Cortex of kidney (tissue), 1 donor: ENCODE data around the gene TMEM258.

Source experiments
- DNase-seq: peaks from one replicate; lab custom pipeline; 2025; lab: John Stamatoyannopoulos, UW

The TMEM258 gene

DNA sequence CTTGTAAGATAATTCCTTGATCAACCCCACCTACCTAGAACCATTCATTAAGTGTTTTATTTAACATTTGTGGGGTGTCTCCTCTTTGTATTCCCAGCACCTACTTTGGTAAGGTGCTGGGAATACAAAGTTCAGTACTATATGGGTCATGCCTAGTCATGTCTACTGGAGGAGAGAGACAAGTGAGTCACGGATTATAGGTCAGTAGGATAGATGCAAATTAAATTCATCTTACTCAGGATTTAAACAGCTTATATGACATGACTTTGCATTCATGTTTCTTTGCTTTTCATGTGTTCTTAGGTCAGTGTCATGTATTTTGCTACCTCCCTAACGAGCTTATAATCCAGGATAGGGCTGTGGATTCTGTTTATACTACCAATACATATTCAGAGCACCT, 27.8 kb upstream of the TMEM258 start:
- no peak for DNase-seq

DNA sequence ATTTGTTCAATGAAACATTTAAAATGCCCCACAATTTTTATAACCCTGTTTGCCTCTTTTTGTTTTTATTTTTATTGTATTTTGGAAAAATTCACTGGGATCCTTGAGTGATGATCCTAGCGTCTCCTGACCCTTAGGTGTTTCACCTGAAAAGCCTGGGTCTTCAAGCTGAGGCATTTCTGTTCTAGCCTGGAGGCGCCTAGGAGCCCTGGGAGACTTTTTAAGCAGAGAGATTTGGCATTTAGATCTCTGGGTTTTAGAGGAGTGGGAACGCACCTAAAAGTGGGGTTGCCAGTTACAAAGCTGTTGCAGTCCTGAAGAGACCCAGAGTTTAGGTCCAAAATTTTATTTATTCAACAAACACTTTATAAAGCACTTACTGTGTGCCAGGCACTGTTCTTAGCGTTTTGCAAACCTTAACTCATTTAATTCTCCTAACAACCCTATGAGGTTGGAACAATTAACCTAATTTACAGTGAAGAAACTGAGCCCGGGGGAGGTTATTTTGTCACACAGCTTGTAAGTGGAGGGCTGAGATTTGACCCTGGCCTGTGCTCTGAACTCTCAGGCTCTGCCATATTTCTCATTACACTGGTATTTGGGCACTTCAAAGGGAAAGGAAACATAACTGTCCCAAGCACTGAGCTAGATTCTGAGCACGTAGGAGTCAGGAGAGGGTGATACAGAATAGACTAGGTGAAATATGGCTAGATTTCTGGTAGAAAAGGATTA, 25.2 kb upstream of the TMEM258 start:
- DNase-seq: no peak

DNA sequence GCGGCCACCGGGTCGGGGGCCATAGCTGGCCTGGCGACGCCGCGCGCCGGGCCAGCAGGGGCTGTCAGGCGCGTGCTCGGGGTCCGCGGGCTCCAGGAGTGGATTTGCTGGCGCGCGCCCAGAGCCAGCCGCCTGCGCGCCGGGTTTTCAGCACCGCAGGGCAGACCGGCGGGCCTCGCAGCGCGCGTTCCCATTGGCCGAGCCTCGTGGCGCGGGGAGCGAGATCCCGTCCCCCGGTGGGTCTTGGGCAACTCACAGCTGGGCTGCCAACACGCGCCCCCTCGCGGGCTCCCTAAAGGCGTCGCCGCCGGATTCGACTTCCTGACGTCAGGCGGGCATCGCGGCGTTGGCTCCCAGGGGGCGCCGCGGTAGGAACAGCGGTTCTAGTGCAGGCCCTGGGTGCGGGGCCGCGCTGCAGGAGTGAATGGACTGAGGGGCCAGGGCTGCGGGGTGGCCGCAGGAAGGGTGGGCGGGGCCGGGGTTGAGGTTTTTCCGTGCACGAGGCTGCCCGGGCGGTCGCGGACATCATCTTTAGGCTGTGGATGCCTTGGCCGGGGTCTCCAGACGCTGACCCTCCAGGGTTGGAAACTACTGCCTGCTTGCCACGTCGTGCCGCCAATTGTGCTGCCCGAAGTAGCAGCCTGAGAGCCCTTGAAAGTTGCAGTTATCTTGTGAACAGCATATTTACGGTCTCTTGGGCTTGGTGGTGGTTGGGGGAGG, 24.5 kb upstream of the TMEM258 start, which contains the start of gene FADS1:
Gene FADS1, minus strand, starts transcription at position 268 of the 720 bp plus-strand sequence. Its CDS starts 74 bp downstream, at position 194.
- DNase-seq: no peak

DNA sequence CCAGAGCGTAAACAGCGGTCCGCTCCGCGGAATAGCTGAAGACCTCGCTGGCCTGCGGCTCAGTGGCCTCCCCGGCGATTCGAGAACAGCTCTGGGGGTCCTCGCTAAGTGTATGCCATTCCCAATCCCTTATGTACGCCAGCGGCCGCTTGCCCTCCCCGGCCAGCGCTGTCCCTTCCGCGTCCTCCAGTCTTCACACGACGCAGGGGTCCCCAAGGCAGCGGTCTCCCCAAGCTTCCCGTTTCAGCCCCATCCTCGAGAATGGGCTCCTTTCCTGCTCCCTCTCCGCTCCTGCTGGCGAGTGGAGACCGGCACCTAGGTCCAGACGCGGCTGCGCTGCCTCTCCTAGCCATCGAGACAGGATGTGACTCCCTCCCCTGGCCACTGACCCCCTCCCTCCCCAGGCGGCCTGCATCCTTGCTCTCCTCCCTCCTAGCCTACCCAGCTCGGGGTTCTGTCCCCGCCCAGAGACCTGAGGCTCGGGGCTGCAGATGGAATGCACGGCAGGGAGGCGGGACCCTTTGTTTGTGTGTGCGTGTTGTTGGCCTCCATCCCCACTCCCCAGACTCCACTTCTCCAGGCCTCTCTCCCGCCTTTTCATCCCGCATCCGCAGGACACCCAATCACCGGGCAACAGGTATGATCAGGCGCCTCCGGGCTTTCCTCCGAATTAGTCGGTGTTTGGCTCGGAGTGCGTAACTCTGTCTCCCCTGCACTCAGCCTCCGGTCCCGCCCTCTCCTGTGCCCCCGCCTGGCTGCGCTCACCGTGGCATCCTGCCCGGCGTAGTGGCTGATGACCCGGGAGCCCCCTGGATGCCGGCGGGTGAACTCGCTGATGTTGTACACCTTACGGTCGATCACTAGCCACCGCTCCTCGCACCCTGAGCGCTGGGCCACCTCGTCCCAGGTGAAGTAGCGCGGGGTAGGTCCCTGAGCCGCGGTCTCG, 23.7 kb upstream of the TMEM258 start:
- no peak for DNase-seq

DNA sequence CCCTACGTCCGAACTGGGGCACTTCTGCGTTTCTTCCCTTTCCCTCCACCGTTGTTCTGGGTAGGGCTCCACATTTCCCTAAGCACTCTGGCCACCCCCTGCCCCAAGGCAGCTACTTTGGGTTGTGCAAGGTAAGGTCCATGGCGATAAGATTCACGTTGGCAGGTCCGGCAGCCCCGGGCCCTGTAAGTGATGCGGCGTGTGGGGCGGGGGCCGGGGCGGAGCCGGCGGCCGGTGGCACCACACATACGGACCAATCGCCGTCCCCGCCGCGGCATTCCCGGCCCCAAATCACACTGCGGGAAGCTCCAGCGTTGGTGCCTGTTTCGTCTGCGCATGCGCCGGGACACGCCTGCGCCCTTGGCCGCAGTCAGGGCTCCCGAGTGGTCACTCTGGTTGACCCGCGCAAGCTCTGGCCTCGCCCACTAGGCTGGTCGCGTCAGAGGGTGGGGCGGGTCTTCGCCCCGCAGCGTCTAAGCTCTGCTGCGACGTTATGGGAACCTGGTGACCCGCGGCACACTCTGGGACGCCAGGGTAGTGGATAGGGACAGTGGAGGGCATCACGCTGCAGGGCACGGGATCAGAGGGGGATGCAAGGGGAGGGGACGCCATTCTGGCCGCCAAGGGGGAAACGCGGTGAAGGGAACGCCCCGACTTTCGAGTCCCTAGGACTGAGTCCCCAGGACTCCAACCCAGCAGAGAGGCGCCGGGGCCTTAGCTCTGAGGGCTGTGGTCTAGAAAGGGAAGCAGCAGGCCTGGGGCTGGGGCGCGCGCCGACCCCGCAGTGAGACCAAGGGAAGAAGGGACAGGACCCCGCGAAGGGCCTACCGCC, 22.8 kb upstream of the TMEM258 start:
- DNase-seq: peak; percentile 75

DNA sequence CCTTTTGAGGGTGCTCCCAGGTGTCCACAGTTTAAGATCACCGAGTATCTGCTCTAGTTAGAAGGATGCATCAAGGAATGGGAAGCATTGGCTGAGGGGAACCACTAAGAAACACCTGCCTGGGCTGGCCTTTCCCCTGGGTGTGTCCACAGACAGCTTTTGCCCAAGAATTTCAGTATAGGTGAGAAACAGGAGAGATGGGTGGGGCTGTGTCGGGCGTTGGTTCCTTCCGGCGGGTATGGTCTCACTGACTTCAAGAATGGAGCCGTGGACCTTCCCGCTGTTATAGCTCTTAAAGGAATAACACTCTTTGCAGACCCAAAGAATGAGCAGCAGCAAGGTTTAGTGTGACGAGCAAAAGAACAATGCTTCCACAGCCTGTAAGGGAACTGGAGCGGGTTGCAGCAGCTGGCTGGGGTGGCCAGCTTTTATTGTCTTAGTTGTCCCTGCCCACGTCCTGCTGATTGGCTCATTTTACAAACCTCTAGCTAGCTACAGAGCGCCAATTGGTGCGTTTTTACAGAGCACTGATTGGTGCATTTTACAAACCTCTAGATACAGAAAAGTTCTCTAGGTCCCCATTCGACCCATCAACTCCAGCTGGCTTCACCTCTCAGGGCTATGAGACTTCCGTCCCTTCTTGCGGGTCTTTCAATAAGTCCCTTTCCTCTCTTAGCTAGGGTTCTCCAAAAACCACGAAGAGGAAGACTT, 22.0 kb upstream of the TMEM258 start:
- DNase-seq: no peak

DNA sequence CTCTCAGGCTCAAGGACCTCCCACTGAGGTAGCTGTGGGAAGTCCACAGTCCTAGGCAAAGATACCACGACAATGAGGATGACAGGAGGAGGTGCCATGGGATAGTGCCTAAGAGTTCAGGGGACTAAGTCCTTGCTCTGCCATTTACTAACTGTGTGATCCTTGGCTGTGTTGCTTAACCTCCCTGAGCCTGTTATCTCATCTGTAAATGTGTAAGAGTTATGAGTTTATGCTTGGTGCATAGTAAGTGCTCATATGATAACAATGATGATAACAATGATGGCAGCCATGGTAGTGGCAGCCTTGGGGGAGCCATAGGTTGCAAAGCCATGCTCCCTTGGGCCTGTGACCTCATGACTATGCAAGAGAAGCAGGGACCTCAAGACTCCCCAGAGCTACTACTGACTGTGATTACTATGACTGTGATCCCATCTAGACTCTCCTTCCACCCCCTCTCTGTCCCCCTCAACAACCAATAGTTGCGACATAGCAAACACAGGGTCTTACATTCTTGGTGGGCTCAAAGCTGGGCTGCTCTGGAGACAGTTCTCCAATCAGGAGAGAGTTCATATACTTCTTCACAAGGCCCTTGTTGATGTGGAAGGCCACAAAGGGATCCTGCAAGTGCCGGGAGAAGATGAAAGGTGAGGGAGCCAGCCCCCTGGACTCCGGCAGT, 20.5 kb upstream of the TMEM258 start:
- DNase-seq: no peak

DNA sequence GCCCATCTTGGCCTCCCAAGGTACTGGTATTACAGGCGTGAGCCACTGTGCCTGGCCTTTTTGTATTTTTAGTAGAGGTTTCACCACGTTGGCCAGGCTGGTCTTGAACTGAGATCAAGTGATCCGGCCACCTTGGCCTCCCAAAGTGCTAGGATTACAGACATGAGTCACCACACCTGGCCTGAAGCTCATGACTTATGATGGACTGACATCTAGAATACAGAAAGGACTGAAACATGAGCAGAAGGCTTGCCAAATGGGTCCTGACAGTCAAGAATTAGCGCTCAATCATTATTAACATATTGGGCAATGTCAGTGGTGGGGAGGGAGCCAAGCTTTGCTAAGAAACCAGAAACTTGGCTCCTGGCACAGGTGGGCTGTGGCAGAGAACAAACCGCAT, 19.4 kb upstream of the TMEM258 start:
- no peak for DNase-seq

DNA sequence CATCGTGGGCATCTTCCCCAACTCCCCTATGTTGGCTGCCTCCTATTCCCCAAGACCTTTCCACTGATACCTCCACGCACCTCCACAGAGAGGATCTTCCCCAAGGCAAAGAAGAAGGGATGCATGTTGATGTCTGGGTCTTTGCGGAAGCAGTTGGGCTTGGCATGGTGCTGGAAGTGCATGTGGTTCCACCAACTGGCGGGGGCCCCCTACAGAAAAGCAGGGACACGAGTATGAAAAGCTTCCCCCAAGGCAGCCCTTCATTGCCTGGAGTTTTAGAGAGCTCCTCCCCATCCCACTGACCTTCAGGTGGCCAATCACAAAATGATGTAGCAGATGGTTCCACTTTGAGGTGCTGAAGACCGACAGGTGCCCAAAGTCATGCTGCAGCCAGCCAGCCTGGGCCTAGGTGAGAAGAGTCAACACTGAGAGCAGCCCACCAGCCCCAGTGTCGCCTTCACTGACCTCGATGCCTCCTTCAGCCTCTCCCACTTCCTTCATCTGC, 18.3 kb upstream of the TMEM258 start:
- no peak for DNase-seq

DNA sequence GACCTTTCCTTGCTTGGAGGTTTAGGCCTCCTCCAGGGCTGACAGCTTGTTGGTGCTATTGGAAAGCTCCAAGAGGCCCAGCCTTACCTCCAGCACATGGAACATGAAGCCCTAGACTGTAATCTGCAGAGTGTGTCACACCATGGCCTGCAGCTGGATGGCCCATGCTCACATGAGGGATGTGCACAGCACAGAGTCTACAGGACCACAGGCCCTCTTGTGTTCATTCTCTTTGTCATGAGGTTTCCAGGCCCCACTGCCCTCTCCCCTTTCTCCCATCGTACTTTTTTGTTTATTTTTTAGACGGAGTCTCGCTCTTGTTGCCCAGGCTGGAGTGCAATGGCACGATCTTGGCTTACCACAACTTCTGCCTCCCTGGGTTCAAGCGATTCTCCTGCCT, 14.4 kb upstream of the TMEM258 start:
- no peak for DNase-seq

DNA sequence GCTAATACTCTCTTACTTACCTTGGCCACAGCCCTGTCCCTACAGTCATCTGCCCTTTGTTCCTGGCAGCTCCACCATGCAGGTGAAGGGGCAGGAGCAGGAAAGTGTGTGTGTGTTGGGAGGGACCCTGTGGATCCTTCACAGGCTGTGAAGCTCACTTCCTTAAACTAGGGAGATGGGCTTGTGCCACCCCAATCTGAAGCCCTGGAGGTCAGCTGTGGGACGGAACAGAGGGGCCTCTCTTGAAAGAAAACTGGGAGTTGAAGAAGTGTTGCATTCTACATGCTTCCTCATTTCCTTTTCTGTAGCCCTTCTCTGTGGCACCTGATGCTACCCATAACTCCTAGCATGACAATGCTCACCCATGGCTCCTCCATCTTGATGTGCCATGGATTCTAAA, 12.7 kb upstream of the TMEM258 start:
- no peak for DNase-seq

DNA sequence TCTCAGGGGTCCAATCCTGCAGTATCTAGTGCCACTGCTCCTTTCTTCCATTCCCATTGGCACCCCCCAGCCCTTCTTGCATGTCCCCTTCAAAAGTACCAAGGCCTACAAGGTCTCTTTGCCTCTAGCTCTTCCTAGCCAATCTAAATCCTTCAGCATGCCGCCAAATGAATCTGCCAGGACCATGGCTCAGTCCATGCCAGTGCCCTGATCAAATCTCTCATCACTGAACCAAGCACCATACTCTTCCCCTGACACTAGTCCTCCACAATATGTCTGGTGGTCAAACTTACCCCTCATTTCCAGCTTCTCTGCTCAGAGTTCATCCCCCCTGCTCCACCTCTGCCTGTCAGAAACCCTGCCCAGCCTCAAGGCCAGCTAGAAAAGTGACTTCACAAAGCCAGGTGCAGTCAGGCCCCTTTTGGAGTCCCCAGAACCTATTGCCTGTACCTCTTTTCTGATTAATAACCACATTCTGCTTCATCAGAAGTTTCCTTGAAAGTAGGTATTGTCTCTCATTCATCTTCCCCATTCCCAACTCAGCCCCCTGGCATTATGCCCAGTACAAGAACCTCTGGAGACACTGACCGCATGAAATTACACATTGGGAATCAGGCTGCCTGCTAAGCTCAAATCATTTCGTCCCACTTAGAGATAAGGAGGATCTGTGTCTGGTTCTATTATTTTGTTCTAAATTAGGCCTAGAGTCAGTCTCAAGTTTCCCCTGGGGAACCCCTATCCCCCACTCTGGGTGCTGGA, 11.7 kb upstream of the TMEM258 start:
- DNase-seq: no peak

DNA sequence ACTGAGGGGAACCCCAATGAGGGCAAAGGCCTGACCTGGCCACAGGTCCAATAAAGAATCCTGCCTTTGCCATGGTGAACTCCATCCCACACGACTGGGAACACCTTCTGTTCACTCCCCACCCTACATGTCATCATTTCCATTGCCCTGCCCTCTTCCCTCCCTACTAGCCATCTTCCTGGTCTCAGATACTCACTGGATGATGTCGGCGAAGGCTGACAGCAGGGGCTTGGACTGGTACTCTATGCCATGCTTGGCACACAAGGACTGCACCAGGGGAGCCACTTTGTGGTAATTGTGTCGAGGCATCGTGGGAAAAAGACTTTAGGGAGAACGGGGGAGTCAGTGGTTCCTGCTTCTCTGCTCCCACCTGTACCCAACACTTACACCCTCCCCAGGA, 10.2 kb upstream of the TMEM258 start:
- no peak for DNase-seq

DNA sequence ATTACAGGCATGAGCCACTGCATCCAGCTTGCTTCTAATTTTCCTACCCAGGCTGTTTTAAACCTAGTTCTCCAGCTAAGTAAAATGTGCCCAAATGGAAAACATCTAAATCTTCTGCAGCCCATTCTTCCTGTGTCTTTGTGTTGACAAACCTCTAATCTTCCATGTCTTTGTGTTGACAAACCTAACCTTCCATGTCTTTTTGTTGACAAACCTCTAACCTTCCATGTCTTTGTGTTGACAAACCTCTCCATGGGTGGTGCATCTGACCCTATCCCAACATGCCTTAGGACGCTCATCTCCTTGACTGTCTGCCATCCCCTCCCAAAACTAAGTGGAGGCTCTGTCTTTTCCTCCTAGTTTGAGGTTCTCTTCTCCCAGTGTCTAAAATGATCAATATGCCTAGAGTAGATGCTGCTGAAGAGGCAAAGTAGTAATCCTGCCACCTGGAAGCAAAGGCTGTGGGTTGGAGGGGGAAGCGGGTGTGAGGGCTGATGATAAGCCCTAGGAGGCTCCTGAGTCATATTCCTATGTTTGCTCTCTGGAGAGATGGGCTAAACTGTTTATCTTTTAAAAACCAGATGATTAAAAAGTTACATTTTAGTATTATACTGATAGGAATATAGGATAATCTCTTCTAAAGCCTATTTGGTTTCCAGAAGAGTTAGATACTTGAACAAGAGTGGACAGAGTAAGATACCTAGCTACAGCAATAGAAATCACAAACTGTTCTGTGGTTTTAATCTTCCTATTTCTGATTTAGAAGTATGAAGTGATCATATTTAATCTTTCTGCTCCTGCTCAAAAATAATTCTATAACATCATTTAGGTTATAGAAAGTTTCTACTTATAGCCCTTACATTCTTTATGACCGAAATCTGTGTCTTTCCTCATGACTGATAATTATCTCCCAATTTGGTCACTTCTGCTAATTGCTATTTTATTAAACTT, 8.2 kb upstream of the TMEM258 start:
- DNase-seq: no peak

DNA sequence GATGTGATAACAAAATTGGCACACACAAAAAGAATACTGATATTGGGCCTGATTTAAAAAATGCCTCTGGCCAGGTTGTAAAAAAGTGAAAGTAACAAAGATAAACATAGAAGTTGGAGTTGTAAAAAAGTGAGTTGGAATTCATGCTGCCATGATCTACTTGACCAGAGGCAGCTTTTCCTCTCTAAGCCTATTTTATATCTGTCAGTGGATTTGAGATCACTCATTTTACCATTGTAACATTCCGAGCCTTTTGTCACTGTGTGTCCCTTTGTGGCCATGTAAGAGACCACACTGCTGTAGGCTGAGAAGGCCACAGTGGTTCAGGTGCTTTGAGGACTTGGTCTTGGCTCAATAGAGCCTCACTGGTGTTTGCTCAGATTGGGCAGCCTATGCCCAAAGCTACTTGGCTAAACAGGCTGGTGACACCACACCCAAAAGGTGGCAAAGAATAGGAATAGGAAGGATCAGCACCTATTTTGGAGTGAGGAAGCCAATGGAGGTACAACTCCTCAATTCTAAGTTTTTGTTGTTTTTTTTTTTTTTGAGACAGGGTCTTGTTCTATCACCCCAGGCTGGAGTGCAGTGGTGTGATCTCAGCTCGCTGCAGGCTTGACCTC, 7.4 kb upstream of the TMEM258 start:
- no peak for DNase-seq

DNA sequence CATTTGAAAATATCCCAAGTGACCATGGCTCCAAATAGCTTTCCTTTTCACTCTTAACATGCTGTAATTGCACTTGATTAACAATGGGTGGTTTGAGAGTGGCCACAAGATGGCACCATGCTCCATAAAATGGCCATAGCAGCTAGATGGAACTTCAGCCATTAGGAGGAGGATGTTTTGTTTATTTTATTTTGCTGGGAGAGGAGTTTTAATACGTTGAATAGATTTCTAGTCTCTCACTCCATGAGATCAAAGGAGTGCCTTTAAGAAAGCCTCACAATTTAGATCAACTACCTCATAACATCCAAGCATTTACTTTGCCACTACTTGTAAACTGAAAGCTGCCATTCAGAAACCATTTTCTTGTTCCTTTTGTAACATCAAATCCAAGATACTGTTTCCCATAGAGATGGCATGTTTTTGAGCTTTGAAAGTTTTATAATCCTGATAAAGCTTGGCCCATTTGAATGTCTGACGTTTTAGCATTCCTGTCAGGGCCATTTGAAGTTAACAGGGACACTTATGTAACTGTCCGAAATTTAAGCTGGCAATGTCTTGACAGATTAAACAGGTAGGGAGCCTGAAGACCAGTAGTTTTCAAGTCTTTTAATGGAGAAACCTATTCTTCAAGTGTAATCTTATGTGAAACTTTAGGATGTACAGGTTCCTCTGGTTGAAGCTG, 5.0 kb upstream of the TMEM258 start:
- DNase-seq: no peak

DNA sequence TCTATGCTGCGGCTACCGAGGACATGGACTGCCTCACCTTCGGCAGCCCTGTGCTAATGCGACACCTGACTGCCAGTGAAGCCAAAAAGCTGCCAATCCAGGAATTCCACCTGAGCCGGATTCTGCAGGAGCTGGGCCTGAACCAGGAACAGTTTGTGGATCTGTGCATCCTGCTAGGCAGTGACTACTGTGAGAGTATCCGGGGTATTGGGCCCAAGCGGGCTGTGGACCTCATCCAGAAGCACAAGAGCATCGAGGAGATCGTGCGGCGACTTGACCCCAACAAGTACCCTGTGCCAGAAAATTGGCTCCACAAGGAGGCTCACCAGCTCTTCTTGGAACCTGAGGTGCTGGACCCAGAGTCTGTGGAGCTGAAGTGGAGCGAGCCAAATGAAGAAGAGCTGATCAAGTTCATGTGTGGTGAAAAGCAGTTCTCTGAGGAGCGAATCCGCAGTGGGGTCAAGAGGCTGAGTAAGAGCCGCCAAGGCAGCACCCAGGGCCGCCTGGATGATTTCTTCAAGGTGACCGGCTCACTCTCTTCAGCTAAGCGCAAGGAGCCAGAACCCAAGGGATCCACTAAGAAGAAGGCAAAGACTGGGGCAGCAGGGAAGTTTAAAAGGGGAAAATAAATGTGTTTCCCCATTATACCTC, 3.6 kb upstream of the TMEM258 start:
- DNase-seq: no peak
